SK-N-SH treated with all-trans-retinoic acid at 6 μM for 48 hours (cell line): Measurements from ENCODE around the gene LGI2.

ENCODE experiments used
- ATAC-seq: fragments of 200-7000 bp; cut with Tn5 transposase; 3 replicates; pipeline ENCODE4 v1.9.1; 2020; ENCODE audit warnings: mild to moderate bottlenecking, moderate library complexity
- ARNTL ChIP-seq: fragments of 450-650 bp; formaldehyde crosslinking; IDR thresholded peaks from 2 replicates; pipeline ENCODE4 v1.5.0; 2020; ENCODE audit warnings: low read depth, mild to moderate bottlenecking, moderate library complexity, borderline replicate concordance
- BACH2 ChIP-seq: fragments of 250-450 bp; sonication (Bioruptor Pico); IDR thresholded peaks from 2 replicates; pipeline ENCODE4 v1.9.0; 2021; ENCODE audit warnings: mild to moderate bottlenecking, borderline replicate concordance
- CREB5 ChIP-seq: fragments of 250-450 bp; sonication (Bioruptor Pico); IDR thresholded peaks from 2 replicates; pipeline ENCODE4 v1.5.1; 2020; ENCODE audit warnings: low read depth, mild to moderate bottlenecking, moderate library complexity
- CSRNP3 ChIP-seq: fragments of 250-450 bp; sonication (Bioruptor Pico); IDR thresholded peaks from 2 replicates; pipeline ENCODE4 v1.5.1; 2021; ENCODE audit warnings: mild to moderate bottlenecking, moderate library complexity
- ESRRG ChIP-seq: fragments of 250-450 bp; sonication (Bioruptor Pico); IDR thresholded peaks from 2 replicates; pipeline ENCODE4 v1.6.1; 2021; ENCODE audit warnings: mild to moderate bottlenecking
- GLIS3 ChIP-seq: fragments of 250-450 bp; sonication (Bioruptor Pico); IDR thresholded peaks from 2 replicates; pipeline ENCODE4 v1.5.0; 2020; ENCODE audit warnings: mild to moderate bottlenecking, moderate library complexity
- ISL1 ChIP-seq: fragments of 250-450 bp; sonication (Bioruptor Pico); IDR thresholded peaks from 2 replicates; pipeline ENCODE4 v2.1.2; 2022; ENCODE audit warnings: mild to moderate bottlenecking, moderate library complexity
- OSR1 ChIP-seq: fragments of 250-450 bp; sonication (Bioruptor Pico); IDR thresholded peaks from 2 replicates; pipeline ENCODE4 v1.8.0; 2022; ENCODE audit warnings: moderate library complexity, mild to moderate bottlenecking, inconsistent platforms
- PATZ1 ChIP-seq: fragments of 250-450 bp; sonication (Bioruptor Pico); IDR thresholded peaks from 2 replicates; pipeline ENCODE4 v1.8.0; 2020; ENCODE audit warnings: mild to moderate bottlenecking, moderate library complexity, borderline replicate concordance
- POU6F1 ChIP-seq: fragments of 250-450 bp; sonication (Bioruptor Pico); IDR thresholded peaks from 2 replicates; pipeline ENCODE4 v1.8.0; 2021; ENCODE audit warnings: low read depth, mild to moderate bottlenecking, moderate library complexity, borderline replicate concordance
- PPARA ChIP-seq: fragments of 250-450 bp; sonication (Bioruptor Pico); IDR thresholded peaks from 2 replicates; pipeline ENCODE4 v1.5.0; 2020; ENCODE audit warnings: mild to moderate bottlenecking, borderline replicate concordance
- SNAI2 ChIP-seq: fragments of 250-450 bp; sonication (Bioruptor Pico); IDR thresholded peaks from 2 replicates; pipeline ENCODE4 v1.5.0; 2020; ENCODE audit warnings: mild to moderate bottlenecking, moderate library complexity
- TCF4 ChIP-seq: fragments of 250-450 bp; sonication (Bioruptor Pico); IDR thresholded peaks from 2 replicates; pipeline ENCODE4 v1.8.0; 2021; ENCODE audit warnings: mild to moderate bottlenecking, moderate library complexity, borderline replicate concordance
- TOX ChIP-seq: fragments of 250-450 bp; sonication (Bioruptor Pico); IDR thresholded peaks from 2 replicates; pipeline ENCODE4 v1.8.0; 2021; ENCODE audit warnings: mild to moderate bottlenecking, moderate library complexity, borderline replicate concordance
- TSHZ2 ChIP-seq: fragments of 250-450 bp; sonication (Bioruptor Pico); IDR thresholded peaks from 2 replicates; pipeline ENCODE4 v1.5.0; 2020; ENCODE audit warnings: mild to moderate bottlenecking, moderate library complexity
- ZC3H10 ChIP-seq: fragments of 250-450 bp; sonication (Bioruptor Pico); IDR thresholded peaks from 2 replicates; pipeline ENCODE4 v1.5.1; 2021; ENCODE audit warnings: mild to moderate bottlenecking, moderate library complexity
- ZFP3 ChIP-seq: fragments of 250-450 bp; sonication (Bioruptor Pico); IDR thresholded peaks from 2 replicates; pipeline ENCODE4 v1.5.0; 2020; ENCODE audit warnings: mild to moderate bottlenecking, moderate library complexity
- ZFP30 ChIP-seq: fragments of 450-650 bp; formaldehyde crosslinking; IDR thresholded peaks from 2 replicates; pipeline ENCODE4 v1.5.0; 2022; ENCODE audit warnings: mild to moderate bottlenecking, moderate library complexity
- ZNF565 ChIP-seq: fragments of 450-650 bp; formaldehyde crosslinking; conservative IDR thresholded peaks from 2 replicates; pipeline ENCODE4 v1.5.0; 2020; ENCODE audit warnings: low read depth, mild to moderate bottlenecking, moderate library complexity
- ZNF8 ChIP-seq: fragments of 450-650 bp; formaldehyde crosslinking; IDR thresholded peaks from 2 replicates; pipeline ENCODE4 v1.5.0; 2020; ENCODE audit warnings: mild to moderate bottlenecking, moderate library complexity

Gene LGI2

GRCh38 chr4:25011135-25011866, 19.4 kb downstream of the LGI2 start:
- no peak for TF ChIP-seq PATZ1 (CRISPR knock-in tag)
- ATAC-seq = no peak

- ATAC-seq = no peak
Observed at GRCh38 chr4:25007598-25007997, 23.1 kb downstream of the LGI2 start.

GRCh38 chr4:25002681-25003080, 28.1 kb downstream of the LGI2 start:
- no peak for ATAC-seq

More at GRCh38 chr4:25007598-25007997, 23.1 kb downstream of the LGI2 start:
- TF ChIP-seq ZC3H10 (CRISPR knock-in tag) (no peak), ESRRG (CRISPR knock-in tag) (no peak), TSHZ2 (CRISPR knock-in tag) (no peak), PPARA (CRISPR knock-in tag) (no peak), ZNF8 (CRISPR knock-in tag) (no peak), CSRNP3 (no peak), GLIS3 (CRISPR knock-in tag) (no peak), ARNTL (no peak), BACH2 (CRISPR knock-in tag) (no peak), TCF4 (CRISPR knock-in tag) (no peak), PATZ1 (CRISPR knock-in tag) (no peak)

GRCh38 chr4:25001509-25001908, 29.2 kb downstream of the LGI2 start:
- ATAC-seq = no peak
- TF ChIP-seq ZC3H10 (CRISPR knock-in tag) (no peak), POU6F1 (CRISPR knock-in tag) (no peak), ISL1 (CRISPR knock-in tag) (no peak), SNAI2 (CRISPR knock-in tag) (no peak), ARNTL (no peak), CSRNP3 (no peak), ESRRG (CRISPR knock-in tag) (no peak), ZFP30 (CRISPR knock-in tag) (no peak), GLIS3 (CRISPR knock-in tag) (no peak), BACH2 (CRISPR knock-in tag) (no peak), OSR1 (no peak), PATZ1 (CRISPR knock-in tag) (no peak), ZNF8 (CRISPR knock-in tag) (no peak), TOX (CRISPR knock-in tag) (no peak), ZFP3 (CRISPR knock-in tag) (no peak), ZNF565 (CRISPR knock-in tag) (no peak), CREB5 (CRISPR knock-in tag) (no peak)

More at GRCh38 chr4:25002681-25003080, 28.1 kb downstream of the LGI2 start:
- TF ChIP-seq SNAI2 (CRISPR knock-in tag) = no peak
- TF ChIP-seq ISL1 (CRISPR knock-in tag) = no peak
